ENCODE results near the gene TRAF3IP1.

DNA sequence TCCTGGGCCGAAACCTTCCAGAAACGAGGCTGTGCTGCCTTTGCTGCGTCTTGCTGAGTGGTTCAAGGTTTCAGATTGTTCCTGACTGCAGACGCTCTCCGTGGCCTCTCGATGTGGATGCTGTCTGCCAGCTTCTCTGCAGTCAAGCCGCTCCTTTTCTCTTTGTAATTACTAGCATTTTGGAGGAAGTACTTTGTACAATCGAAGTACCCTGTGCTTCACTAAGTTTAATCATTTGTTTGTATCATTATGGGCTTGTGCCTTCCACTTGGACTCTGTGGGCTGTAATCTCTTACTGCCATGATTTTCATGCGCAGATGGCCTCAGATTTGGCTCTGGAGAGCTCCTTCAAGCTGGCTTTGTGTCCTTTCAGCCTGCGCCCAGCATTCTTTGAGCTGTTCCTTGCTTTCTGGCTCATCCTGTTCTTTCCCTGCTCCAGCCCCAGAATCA, 49.3 kb downstream of the TRAF3IP1 start:
- TF ChIP-seq, protein P1, sequence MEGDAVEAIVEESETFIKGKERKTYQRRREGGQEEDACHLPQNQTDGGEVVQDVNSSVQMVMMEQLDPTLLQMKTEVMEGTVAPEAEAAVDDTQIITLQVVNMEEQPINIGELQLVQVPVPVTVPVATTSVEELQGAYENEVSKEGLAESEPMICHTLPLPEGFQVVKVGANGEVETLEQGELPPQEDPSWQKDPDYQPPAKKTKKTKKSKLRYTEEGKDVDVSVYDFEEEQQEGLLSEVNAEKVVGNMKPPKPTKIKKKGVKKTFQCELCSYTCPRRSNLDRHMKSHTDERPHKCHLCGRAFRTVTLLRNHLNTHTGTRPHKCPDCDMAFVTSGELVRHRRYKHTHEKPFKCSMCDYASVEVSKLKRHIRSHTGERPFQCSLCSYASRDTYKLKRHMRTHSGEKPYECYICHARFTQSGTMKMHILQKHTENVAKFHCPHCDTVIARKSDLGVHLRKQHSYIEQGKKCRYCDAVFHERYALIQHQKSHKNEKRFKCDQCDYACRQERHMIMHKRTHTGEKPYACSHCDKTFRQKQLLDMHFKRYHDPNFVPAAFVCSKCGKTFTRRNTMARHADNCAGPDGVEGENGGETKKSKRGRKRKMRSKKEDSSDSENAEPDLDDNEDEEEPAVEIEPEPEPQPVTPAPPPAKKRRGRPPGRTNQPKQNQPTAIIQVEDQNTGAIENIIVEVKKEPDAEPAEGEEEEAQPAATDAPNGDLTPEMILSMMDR (IDR thresholded peaks at IDR 0.05; ENCODE audit: low read depth, low read length): no peak
- TF ChIP-seq POLR2A (IDR thresholded peaks at IDR 0.05; ENCODE audit: extremely low read depth, insufficient read length): no peak
- TF ChIP-seq, protein P2, sequence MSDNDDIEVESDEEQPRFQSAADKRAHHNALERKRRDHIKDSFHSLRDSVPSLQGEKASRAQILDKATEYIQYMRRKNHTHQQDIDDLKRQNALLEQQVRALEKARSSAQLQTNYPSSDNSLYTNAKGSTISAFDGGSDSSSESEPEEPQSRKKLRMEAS (IDR thresholded peaks at IDR 0.05; ENCODE audit: low read depth, low read length): no peak

All from NB4 (cell line).